GM12891 (cell line): Measurements from ENCODE around the gene MUC6.

Experiments used
- PAX5 ChIP-seq: IDR thresholded peaks from 2 replicates; pipeline ENCODE4 v1.6.1; 2011; ENCODE audit warnings: low read length, moderate library complexity, mild to moderate bottlenecking; ENCODE audit not compliant: insufficient read depth, severe bottlenecking
- POLR2A ChIP-seq: IDR thresholded peaks from 2 replicates; pipeline ENCODE4 v1.6.1; 2011; ENCODE audit warnings: low read depth, low read length, control low read depth
- POLR2AphosphoS5 ChIP-seq: IDR thresholded peaks from 2 replicates; pipeline ENCODE4 v1.6.1; 2011; ENCODE audit warnings: low read depth, low read length, control low read depth
- POU2F2 ChIP-seq: IDR thresholded peaks from 2 replicates; pipeline ENCODE4 v1.6.1; 2011; ENCODE audit warnings: low read depth, mild to moderate bottlenecking, control low read depth, low read length, moderate library complexity
- TAF1 ChIP-seq: IDR thresholded peaks from 2 replicates; pipeline ENCODE4 v1.6.1; 2011; ENCODE audit warnings: low read depth, low read length, control low read depth

GRCh38 chr11:1008803-1009145, 27.7 kb downstream of the MUC6 start:
- TF ChIP-seq POLR2AphosphoS5 (no peak), POU2F2 (no peak), TAF1 (no peak), POLR2A (no peak), PAX5 (no peak)
